SW480 (cell line): ENCODE data around the gene RAB25.
"Not testable (repeated sequence)": the region's sequence is repeated elsewhere in the genome, so short reads cannot be mapped to it uniquely, and the experiment has no call there.

Experiments
- DNase-seq: peaks from one replicate; pipeline ENCODE4 v3.0.0-alpha.2; 2016; ENCODE audit warnings: low spot score

The RAB25 gene

DNA sequence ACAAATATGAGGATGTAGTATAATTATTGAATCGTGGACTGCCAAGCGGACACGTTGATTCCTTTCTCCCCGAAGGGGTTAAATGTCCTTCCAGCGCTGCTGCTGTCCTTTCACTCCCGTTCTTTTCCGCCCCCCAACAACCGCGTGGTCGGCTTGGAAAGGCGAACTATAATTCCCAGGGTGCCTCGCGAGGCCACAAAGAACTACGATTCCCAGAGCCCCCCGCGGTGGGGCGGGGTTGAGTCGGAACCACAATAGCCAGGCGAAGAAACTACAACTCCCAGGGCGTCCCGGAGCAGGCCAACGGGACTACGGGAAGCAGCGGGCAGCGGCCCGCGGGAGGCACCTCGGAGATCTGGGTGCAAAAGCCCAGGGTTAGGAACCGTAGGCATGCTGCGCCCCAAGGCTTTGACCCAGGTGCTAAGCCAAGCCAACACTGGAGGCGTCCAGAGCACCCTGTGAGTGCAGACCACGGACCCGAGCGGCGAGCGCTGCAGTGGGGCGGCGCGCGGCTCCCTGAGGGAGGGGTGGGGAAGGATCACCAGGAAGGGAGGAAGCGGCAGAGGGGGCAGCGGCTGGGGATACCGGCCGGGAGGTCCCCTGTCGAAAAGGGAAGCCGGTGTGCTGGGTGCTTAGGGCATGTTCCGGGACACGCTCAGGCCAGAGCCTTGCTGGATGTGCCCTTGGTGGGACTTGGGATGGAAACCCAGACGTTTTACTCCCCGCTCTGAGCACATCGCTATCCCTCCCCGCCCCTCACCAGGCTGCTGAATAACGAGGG lies 6.3 kb upstream of the RAB25 start, which contains the start of gene LAMTOR2:
Gene LAMTOR2, plus strand, starts transcription at position 283 of the 781 bp plus-strand sequence. Its CDS starts 108 bp downstream, at position 391.
- DNase-seq, result peak; percentile 96

GRCh38 chr1:156055281-156056048 lies 5.5 kb upstream of the RAB25 start:
- no peak for DNase-seq

DNA sequence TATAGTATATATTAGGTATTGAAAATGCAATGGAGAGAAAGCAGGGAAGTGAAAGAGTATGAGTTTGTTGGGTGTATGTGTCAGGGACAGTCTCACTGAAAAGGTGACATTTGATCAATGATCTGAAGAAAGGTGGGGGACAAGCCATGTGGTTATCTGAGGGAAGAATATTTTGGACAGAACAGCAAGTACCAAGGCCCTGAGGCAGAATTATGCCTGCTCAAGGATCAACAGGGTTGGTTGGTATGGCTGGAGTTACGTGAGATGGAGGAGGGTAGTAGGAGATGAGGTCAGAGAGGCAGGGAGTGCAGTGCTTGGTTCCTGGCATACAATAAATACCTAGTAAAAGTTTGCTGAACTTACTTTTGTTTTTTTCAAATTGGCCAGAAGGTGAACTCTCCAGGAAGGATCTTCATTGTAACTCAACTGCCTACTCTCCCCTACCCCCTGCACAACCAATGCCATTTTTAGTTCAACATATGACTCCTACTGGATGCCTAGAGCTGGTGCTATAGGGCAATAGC lies 4.6 kb upstream of the RAB25 start:
- DNase-seq, result no peak

- DNase-seq, result no peak
Measured at GRCh38 chr1:156062189-156062588, 1.2 kb downstream of the RAB25 start.

- no peak for DNase-seq
Measured at GRCh38 chr1:156063997-156064285, 3.0 kb downstream of the RAB25 start.

GRCh38 chr1:156064615-156065014 lies 3.7 kb downstream of the RAB25 start:
- DNase-seq, result no peak

- no peak for DNase-seq
Measured at GRCh38 chr1:156065212-156065611, 4.3 kb downstream of the RAB25 start.

DNA sequence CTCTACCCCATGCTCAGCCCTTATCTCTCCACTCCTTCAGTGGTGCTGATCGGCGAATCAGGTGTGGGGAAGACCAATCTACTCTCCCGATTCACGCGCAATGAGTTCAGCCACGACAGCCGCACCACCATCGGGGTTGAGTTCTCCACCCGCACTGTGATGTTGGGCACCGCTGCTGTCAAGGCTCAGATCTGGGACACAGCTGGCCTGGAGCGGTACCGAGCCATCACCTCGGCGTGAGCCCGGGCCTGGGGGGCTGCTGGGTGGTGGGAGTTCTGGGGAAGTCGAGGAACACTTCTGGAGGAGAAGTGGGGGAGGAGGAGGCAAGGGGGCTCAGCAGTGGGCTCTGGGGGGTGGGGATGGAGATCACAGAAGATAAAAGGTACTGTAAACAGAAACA lies 4.9 kb downstream of the RAB25 start:
- DNase-seq, result no peak

DNA sequence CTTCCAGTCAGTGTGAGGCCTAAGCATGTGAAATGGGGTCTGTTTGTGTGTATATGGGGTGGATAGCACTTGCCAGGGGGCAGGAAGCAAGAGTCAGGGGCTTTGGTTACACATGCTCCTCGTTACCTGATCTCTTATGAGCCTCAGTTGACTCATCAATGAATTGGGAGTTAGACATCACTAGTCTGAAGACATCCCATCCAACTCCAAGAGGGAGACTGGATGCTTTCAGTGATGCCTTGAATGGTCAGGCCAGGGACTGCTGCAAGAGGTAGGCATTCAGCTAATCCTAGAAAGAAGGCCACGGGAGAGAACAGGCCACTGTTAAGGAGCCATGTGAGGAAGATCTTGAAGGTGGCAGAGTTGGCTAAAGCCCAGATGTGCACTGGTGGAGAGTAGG lies 6.3 kb downstream of the RAB25 start:
- DNase-seq, result no peak

DNA sequence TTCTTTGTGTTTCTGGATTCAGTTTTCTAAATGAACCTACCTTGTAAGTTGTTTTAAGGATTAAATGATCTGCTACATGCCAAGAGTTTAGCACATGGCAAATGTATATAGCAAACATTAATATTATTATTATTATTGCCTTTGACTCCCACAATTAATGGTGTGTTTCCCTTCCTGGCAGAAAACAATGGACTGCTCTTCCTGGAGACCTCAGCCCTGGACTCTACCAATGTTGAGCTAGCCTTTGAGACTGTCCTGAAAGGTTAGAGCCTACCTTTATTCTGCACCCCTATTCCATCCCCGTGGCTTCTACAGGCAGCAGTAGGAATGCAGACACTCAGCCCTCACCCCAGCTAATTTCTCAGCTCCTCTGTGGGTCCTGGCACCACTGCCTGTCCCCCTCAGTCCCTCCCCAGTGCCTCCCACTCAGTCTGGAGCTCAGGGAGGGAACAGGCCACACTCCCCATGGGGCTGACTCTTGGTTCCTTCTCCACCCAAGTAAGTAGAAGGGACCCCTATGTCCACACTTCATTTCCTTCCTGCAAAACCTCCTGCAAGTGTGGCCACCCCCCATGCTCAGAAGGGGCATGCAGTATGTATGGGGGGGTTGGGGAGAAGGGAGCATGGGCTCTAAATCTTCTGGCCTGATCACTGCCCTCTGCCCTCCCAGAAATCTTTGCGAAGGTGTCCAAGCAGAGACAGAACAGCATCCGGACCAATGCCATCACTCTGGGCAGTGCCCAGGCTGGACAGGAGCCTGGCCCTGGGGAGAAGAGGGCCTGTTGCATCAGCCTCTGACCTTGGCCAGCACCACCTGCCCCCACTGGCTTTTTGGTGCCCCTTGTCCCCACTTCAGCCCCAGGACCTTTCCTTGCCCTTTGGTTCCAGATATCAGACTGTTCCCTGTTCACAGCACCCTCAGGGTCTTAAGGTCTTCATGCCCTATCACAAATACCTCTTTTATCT lies 8.8 kb downstream of the RAB25 start:
- DNase-seq, result no peak

DNA sequence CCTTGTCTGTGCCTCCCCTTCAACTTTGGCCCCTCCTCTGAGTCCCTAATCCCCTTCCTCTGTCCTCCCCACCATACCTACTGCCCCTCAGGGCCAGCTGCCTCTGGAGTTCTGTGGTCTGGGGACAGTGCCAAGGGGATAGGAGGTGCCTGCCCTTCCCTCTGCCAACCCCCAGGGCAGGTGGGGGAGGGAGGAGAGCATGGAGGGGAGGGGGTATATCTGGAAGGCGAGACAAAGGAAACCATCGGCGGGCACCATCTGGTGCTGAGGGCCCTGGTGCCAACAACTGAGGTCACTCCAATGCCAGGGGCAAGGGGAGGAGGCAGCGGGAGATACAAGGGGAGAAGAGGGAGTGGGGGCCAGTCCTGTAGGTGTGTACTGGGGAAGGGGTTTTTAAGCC lies 9.6 kb downstream of the RAB25 start:
- DNase-seq, result no peak

DNA sequence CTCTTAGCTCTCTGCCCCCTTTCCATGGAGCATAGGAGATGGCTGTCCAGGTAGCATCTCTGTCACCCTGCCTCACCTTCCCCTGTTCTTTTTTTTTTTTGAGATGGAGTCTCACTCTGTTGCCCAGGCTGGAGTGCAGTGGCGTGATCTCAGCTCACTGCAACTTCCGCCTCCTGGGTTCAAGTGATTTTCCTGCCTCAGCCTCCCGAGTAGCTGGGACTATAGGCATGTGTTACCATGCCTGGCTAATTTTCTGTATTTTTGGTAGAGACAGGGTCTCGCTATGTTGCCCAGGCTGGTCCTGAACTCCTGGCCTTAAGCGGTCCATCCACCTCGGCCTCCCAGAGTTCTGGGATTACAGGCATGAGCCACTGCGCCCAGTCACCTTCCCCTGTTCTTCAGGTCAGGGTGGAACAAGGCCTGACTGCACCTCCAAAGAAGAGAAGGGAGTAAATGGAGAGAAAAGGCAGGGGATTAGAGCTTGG lies 10.4 kb downstream of the RAB25 start:
- not testable (repeated sequence) for DNase-seq

DNA sequence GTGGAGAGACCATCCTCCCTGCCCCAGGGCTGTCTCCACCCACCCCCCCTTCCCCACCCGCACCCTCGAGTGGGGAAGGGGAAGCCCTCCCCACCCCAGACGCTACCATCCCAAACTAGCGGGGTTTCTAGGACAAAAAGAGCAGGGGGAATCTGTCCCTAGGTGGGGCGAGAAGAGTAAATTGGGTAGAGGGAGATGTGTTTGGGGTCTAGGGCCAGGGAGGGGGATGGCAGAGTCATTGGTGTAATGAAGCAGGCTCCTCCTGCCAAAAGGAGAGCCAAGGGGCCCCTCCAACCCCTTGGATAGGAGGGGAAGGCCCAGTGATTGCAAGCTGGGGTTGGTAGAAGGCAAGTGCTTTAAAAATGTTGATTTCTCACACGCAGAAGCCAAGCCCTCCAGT lies 11.3 kb downstream of the RAB25 start:
- no peak for DNase-seq

DNA sequence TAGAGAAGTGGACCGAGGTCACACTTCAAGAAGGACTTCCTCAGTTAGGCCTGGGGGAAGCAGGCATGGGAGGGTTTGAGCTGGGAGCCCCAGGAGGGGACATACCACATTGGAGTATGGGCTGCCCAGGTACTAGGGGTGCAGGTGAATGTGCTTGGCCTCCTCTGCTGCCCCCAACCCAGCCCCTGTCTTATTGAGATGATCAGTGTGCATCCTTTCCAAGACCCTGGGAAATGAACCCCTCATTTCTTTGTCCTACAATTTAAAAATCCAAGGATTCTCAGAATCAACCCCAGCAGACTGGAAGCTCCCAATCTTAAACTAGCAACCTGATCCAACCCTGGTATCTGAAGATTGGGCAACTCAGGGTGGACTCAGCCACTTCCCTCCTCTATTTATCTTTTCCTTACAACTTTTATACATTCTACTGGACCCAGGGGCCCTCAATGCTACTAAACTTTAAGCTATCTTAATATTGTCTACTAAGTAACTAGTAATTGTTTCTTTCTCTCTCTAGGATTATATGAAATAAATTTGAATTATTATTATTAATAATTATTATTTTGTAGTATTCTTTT lies 12.2 kb downstream of the RAB25 start:
- no peak for DNase-seq

- DNase-seq, result no peak
Measured at GRCh38 chr1:156073740-156074139, 12.8 kb downstream of the RAB25 start.

- DNase-seq, result no peak
Measured at GRCh38 chr1:156074661-156075060, 13.7 kb downstream of the RAB25 start.

- DNase-seq, result no peak
Measured at GRCh38 chr1:156075162-156075561, 14.2 kb downstream of the RAB25 start.

DNA sequence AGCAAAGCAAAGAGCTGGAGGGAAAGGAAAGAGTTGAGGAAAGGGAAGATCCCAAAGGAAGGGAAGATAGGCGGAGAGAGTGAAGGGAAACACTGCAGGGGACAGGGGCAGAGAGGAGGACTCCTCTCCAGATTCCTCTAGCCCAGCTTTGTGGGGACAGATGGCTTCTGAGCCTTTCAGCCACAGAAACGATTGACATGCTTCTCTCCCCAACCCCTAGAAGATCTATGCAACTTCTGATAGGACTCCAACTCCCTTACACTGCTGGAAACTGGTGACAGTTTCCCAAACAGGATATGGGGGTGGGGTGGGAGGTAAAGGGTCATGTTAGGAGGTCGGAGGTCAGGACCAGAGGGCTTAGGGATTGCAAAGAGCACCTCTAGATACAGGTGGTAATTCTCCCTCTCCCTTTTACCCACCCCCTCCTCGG lies 14.8 kb downstream of the RAB25 start:
- no peak for DNase-seq

- DNase-seq, result no peak
Measured at GRCh38 chr1:156076609-156077429, 15.9 kb downstream of the RAB25 start.

- DNase-seq, result no peak
Measured at GRCh38 chr1:156077430-156077760, 16.4 kb downstream of the RAB25 start.

GRCh38 chr1:156078728-156079127 lies 17.8 kb downstream of the RAB25 start:
- no peak for DNase-seq
